Body of pancreas (tissue), 4 donors: ENCODE data around the gene KIF13A. TPM values are rescaled to one million over a fixed set of nuclear protein-coding genes. Genes with fewer than 3 reads are reported as not detected.
"Not testable (repeated sequence)": the region's sequence is repeated elsewhere in the genome, so short reads cannot be mapped to it uniquely, and the experiment has no call there.

Source experiments
- ATAC-seq: fragments of 150-250 bp; one replicate; pipeline ENCODE4 v1.9.1; 2016
- DNase-seq, 4 donors: peaks; one replicate each; pipeline ENCODE4 v3.0.0-alpha.2; 2019
- H3K27ac ChIP-seq, 4 donors: fragments of 200-600 bp; sonication (generic); 1 replicate in 3 of 4; 2 replicates in 1 of 4; pipeline versions ENCODE4 v1.5.1 to v1.6.1; 2016 to 2019; ENCODE audit warnings: mild to moderate bottlenecking in 1 of 4, mixed read lengths in 1 of 4, moderate library complexity in 1 of 4
- H3K27me3 ChIP-seq, 2 donors: fragments of 200-600 bp; sonication (generic); one replicate each; pipeline ENCODE4 v1.6.0; 2016; ENCODE audit warnings: mild to moderate bottlenecking in 1 of 2
- H3K36me3 ChIP-seq, 2 donors: fragments of 200-600 bp; sonication (generic); replicated peaks in 1 of 2; 2 replicates each; pipeline ENCODE4 v1.5.1; 2016; ENCODE audit warnings: low read depth in 2 of 2; ENCODE audit not compliant: insufficient read depth in 1 of 2
- H3K4me1 ChIP-seq: fragments of 200-600 bp; sonication (generic); one replicate; pipeline ENCODE4 v1.6.0; 2016
- H3K4me3 ChIP-seq, 2 donors: fragments of 200-600 bp; sonication (generic); 1 replicate in 1 of 2; 2 replicates in 1 of 2; pipeline ENCODE4 v1.5.1; 2016 to 2019
- H3K9me3 ChIP-seq, 3 donors: fragments of 200-600 bp; sonication (generic); 1 replicate in 2 of 3; 2 replicates in 1 of 3; pipeline ENCODE4 v1.5.1; 2016
- POLR2A ChIP-seq, 3 donors: fragments of 450-650 bp; IDR thresholded peaks; one replicate each; pipeline ENCODE4 v1.6.1; 2016; ENCODE audit warnings: antibody characterized with exemption in 3 of 3, mild to moderate bottlenecking in 2 of 3
- WGBS, 2 donors: methylation state at CpG; one replicate each; pipeline ENCODE4 v1.1.5; 2017; 5-methylcytosine and 5-hydroxymethylcytosine counted together
- intact Hi-C: fragments of 100-400 bp; cut with DNase I; formaldehyde crosslinking; loops from one replicate; pipeline ENCODE4 v1.15.1; 2023
- total RNA-seq, 2 donors: library from RNA; depleted of rRNA; stranded (reverse); fragments of >200 nt; gene quantifications; one replicate each; pipeline ENCODE4 v1.1.0, GENCODE V29; 2016
- TF ChIP-seq, protein P1 (sequence below), 7 experiments: fragments of 450-650 bp in 4 of 7; fragments of 200-600 bp in 3 of 7; sonication (generic) in 3 of 7; IDR thresholded peaks; one replicate each; pipeline ENCODE4 v1.5.1; 2016 to 2019; ENCODE audit warnings: antibody characterized with exemption in 7 of 7

KIF13A gene
- total RNA-seq, 2 donors from 2014 or later = 13.2 to 17.1 TPM

DNA sequence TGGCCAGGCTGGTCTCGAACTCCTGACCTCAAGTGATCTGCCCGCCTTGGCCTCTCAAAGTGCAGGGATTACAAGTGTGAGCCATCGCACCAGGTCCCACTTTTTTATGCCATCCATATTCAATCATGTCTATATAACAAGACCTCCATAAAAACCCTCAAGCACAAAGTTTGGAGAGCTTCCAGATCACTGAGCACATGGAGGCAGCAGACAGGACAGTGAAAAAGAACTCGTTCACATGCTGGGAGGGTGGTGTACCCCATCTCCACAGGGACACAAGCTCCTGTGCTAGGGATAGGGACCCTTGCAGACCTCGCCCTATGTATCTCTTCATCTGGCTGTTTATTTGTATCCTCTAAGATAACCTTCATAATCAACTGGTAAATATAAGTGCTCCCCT, 30.3 kb downstream of the KIF13A start:
- DNase-seq = no peak
- 83 to 85% methylated on average over 4 to 5 of the region's 5 CpGs for WGBS, 2 donors
- peaks cover 4% of the 10 kb centered on the region for H3K4me1 ChIP-seq
- no peak overlapping the region for H3K4me3 ChIP-seq
- intact Hi-C loops = no loop called here
- H3K9me3 ChIP-seq = no peaks in the 10 kb centered on the region
- H3K27me3 ChIP-seq = no peaks in the 10 kb centered on the region
- no peak for TF ChIP-seq POLR2A (IDR thresholded peaks at IDR 0.05)
- TF ChIP-seq, protein P1, sequence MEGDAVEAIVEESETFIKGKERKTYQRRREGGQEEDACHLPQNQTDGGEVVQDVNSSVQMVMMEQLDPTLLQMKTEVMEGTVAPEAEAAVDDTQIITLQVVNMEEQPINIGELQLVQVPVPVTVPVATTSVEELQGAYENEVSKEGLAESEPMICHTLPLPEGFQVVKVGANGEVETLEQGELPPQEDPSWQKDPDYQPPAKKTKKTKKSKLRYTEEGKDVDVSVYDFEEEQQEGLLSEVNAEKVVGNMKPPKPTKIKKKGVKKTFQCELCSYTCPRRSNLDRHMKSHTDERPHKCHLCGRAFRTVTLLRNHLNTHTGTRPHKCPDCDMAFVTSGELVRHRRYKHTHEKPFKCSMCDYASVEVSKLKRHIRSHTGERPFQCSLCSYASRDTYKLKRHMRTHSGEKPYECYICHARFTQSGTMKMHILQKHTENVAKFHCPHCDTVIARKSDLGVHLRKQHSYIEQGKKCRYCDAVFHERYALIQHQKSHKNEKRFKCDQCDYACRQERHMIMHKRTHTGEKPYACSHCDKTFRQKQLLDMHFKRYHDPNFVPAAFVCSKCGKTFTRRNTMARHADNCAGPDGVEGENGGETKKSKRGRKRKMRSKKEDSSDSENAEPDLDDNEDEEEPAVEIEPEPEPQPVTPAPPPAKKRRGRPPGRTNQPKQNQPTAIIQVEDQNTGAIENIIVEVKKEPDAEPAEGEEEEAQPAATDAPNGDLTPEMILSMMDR (IDR thresholded peaks at IDR 0.05) = no peak
- no peak overlapping the region for H3K27ac ChIP-seq
- ATAC-seq = no peak
- no peaks in the 10 kb centered on the region for H3K36me3 ChIP-seq

DNA sequence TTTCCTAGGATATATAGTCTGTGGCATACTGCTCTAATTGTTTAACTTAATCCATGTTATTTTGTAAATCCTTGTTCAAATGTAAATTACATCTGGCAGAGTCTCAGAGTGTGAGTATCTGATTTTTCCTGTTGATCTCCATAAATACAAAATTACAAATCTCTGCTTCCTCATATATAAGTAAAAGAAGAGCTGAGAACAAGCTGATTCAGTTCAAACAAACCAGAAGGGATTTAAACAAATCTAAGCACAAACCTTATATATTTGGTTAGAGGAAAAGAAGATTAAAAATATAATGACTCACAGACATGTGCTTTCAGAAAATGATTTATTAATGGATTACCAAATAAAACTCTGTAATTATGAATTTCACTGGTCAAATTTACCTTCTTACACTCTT, 37.3 kb downstream of the KIF13A start:
- ATAC-seq (no peak), DNase-seq (no peak)
- Histone ChIP-seq H3K27ac (no peak overlapping the region), H3K9me3 (no peaks in the 10 kb centered on the region), H3K4me1 (no peaks in the 10 kb centered on the region), H3K36me3 (no peaks in the 10 kb centered on the region), H3K4me3 (no peak overlapping the region), H3K27me3 (no peaks in the 10 kb centered on the region)
- intact Hi-C loops = no loop called here
- no peak for TF ChIP-seq POLR2A (IDR thresholded peaks at IDR 0.05)
- TF ChIP-seq, protein P1 (IDR thresholded peaks at IDR 0.05) = no peak

DNA sequence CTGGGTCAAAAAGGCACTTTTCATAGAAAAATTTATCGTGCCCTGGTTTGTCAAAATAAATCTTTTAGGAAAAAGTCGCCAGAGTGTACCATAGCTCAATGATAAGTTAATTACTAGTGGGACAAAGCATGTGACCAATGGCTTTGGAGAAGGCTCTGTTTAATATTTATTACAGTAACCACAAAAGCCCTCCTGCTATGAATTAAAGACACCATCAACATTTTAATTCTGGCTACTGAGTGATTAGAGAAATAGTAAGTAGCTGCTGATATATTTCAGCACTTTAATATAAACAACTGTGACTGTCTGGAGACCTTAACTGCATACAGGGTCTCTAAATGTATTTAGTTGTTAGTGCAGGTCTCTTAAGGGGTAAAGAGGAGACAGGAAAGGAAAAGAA, 38.3 kb downstream of the KIF13A start:
- Histone ChIP-seq H3K27me3 (no peaks in the 10 kb centered on the region), H3K4me3 (no peak overlapping the region), H3K9me3 (no peaks in the 10 kb centered on the region), H3K36me3 (no peaks in the 10 kb centered on the region), H3K4me1 (peaks cover 3% of the 10 kb centered on the region), H3K27ac (no peak overlapping the region)
- WGBS, 2 donors = 92 to 93% methylated on average over 2 of the region's 2 CpGs
- TF ChIP-seq, protein P1 (IDR thresholded peaks at IDR 0.05) = no peak
- no peak for TF ChIP-seq POLR2A (IDR thresholded peaks at IDR 0.05)
- ATAC-seq (no peak), DNase-seq (no peak)
- intact Hi-C loops = no loop called here

DNA sequence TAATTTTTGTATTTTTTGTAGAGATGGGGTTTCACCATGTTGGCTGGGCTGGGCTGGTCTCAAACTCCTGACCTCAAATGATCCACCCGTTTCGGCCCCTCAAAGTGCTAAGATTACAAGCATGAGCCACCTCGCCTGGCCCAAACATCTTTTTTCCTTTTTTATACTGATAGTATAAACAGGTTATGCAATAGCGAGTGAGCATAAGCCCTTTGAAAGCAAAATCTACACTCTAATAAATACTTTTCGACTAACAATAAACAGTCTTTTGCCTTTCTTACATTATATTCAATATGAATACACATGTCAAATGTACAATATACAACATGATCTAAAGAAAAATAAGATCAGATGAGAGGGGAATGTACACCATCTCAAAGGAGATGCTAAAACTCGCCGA, 38.7 kb downstream of the KIF13A start:
- DNase-seq (no peak), ATAC-seq (no peak)
- no peak overlapping the region for H3K4me3 ChIP-seq
- intact Hi-C loops = no loop called here
- 87 to 92% methylated on average over 7 of the region's 7 CpGs for WGBS, 2 donors
- no peaks in the 10 kb centered on the region for H3K27me3 ChIP-seq
- peaks cover 6% of the 10 kb centered on the region for H3K4me1 ChIP-seq
- H3K36me3 ChIP-seq = no peaks in the 10 kb centered on the region
- H3K9me3 ChIP-seq = no peaks in the 10 kb centered on the region
- TF ChIP-seq POLR2A (IDR thresholded peaks at IDR 0.05) = no peak
- TF ChIP-seq, protein P1 (IDR thresholded peaks at IDR 0.05) = no peak
- no peak overlapping the region for H3K27ac ChIP-seq

DNA sequence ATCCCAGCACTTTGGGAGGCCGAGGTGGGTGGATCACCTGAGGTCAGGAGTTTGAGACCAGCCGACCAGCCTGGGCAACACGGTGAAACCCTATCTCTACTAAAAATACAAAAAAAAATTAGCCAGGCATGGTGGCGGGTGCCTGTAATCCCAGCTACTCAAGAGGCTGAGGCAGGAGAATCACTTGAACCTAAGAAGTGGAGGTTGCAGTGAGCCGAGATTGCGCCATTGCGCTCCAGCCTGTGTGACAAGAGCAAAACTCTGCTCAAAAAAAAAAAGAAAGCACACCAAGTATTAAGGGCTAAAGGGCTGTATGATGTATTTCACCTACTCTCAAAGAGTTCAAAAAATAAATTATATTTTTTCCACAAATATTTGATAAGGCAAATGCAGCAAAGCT, 39.9 kb downstream of the KIF13A start:
- intact Hi-C loops, H3K27ac ChIP-seq, H3K4me3 ChIP-seq, H3K4me1 ChIP-seq, H3K9me3 ChIP-seq, H3K27me3 ChIP-seq, H3K36me3 ChIP-seq, DNase-seq, ATAC-seq: not testable (repeated sequence)
- 93 to 97% methylated on average over 7 of the region's 7 CpGs for WGBS, 2 donors
